ENCODE results near the gene ZNF48. TPM values are rescaled to one million over a fixed set of nuclear protein-coding genes. Genes with fewer than 3 reads are reported as not detected.

The ZNF48 gene
- total and polyA plus RNA-seq, 11 donors = 3.1 to 11.0 (median 5.9) TPM

- ATAC-seq (no peak), DNase-seq (no peak)
- no peak for TF ChIP-seq POLR2A (IDR thresholded peaks at IDR 0.05)
- TF ChIP-seq, protein P1, sequence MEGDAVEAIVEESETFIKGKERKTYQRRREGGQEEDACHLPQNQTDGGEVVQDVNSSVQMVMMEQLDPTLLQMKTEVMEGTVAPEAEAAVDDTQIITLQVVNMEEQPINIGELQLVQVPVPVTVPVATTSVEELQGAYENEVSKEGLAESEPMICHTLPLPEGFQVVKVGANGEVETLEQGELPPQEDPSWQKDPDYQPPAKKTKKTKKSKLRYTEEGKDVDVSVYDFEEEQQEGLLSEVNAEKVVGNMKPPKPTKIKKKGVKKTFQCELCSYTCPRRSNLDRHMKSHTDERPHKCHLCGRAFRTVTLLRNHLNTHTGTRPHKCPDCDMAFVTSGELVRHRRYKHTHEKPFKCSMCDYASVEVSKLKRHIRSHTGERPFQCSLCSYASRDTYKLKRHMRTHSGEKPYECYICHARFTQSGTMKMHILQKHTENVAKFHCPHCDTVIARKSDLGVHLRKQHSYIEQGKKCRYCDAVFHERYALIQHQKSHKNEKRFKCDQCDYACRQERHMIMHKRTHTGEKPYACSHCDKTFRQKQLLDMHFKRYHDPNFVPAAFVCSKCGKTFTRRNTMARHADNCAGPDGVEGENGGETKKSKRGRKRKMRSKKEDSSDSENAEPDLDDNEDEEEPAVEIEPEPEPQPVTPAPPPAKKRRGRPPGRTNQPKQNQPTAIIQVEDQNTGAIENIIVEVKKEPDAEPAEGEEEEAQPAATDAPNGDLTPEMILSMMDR (IDR thresholded peaks at IDR 0.05) = no peak
- intact Hi-C loops (cut with DNase I) = loop anchor here in 2 of 10 donors (10.0 kb wide), 2 partner anchors 65 to 255 kb away; partner anchors contain the start of genes TBX6 (in 1 of the 2) and YPEL3 (in 1 of the 2)
- WGBS, 4 donors = 82 to 95% (median 87%) methylated on average over 3 of the region's 3 CpGs
- Histone ChIP-seq H3K36me3 (peaks cover 0 to 48% (median 40%) of the 10 kb centered on the region in 9 donors), H3K4me1 (peaks cover 7 to 33% (median 26%) of the 10 kb centered on the region in 12 donors), H3K4me3 (no peak overlapping the region), H3K27me3 (no peaks in the 10 kb centered on the region), H3K27ac (no peak overlapping the region), H3K9me3 (no peaks in the 10 kb centered on the region)
Observed at GRCh38 chr16:30349675-30350074, 45.5 kb upstream of the ZNF48 start.

- Histone ChIP-seq H3K4me1 (peaks cover 7 to 33% (median 26%) of the 10 kb centered on the region in 12 donors), H3K27me3 (no peaks in the 10 kb centered on the region), H3K4me3 (no peak overlapping the region), H3K9me3 (no peaks in the 10 kb centered on the region), H3K36me3 (peaks cover 0 to 48% (median 40%) of the 10 kb centered on the region in 9 donors), H3K27ac (peak overlapping the region in 2 of 12 donors; percentile 18)
- intact Hi-C loops (cut with DNase I) = loop anchor here in 2 of 10 donors (10.0 kb wide), 2 partner anchors 64 to 256 kb away; partner anchors contain the start of genes TBX6 (in 1 of the 2) and YPEL3 (in 1 of the 2)
- ATAC-seq (no peak), DNase-seq (no peak)
- WGBS, 4 donors = 74 to 80% (median 75%) methylated on average over 3 of the region's 3 CpGs
- TF ChIP-seq, protein P1 (IDR thresholded peaks at IDR 0.05) = no peak
Observed at GRCh38 chr16:30350134-30350871, 44.9 kb upstream of the ZNF48 start.

- 88 to 91% (median 90%) methylated on average over 15 of the region's 15 CpGs for WGBS, 4 donors
- H3K36me3 ChIP-seq = peaks cover 0 to 48% (median 40%) of the 10 kb centered on the region in 9 donors
- ATAC-seq = no peak
- intact Hi-C loops (cut with DNase I) = loop anchor here in 2 of 10 donors (10.0 kb wide), 2 partner anchors 64 to 256 kb away; partner anchors contain the start of genes TBX6 (in 1 of the 2) and YPEL3 (in 1 of the 2)
- DNase-seq = no peak
- TF ChIP-seq, protein P1 (IDR thresholded peaks at IDR 0.05) = no peak
- H3K9me3 ChIP-seq = no peaks in the 10 kb centered on the region
- H3K4me1 ChIP-seq = peaks cover 9 to 38% (median 31%) of the 10 kb centered on the region in 12 donors
- no peak overlapping the region for H3K4me3 ChIP-seq
- H3K27ac ChIP-seq = peak overlapping the region in 3 of 12 donors; percentile 18 to 92 (median 64)
- no peaks in the 10 kb centered on the region for H3K27me3 ChIP-seq
Observed at GRCh38 chr16:30351001-30351441, 44.2 kb upstream of the ZNF48 start.

Data from heart left ventricle (tissue), 16 donors.